H1 (cell line): ENCODE measurements around the gene GLO1. TPM values are rescaled to one million over a fixed set of nuclear protein-coding genes. Genes with fewer than 3 reads are reported as not detected.

Experiments
- CTCF ChIA-PET: fragments of 300-600 bp; sonication (Branson Sonifier 250); formaldehyde crosslinking; loops from one replicate; lab custom pipeline; 2021; ENCODE audit not compliant: partially characterized antibody; lab: Charles Lee
- POLR2A ChIA-PET: fragments of 300-600 bp; sonication (Branson Sonifier 250); formaldehyde crosslinking; loops from one replicate; lab custom pipeline; 2021; ENCODE audit warnings: inconsistent platforms; ENCODE audit not compliant: partially characterized antibody; lab: Charles Lee
- DNase-seq, 2 experiments: peaks; one replicate each; pipeline versions ENCODE4 v3.0.0 to v3.0.0-alpha.2; 2010 to 2022; ENCODE audit warnings: low spot score in 2 of 2, low read depth in 1 of 2, mixed read lengths in 1 of 2
- FAIRE-seq: peaks from 2 replicates; lab custom pipeline; 2011; peaks lifted over from hg19 to GRCh38; lab: Jason Lieb, UNC
- H2AFZ ChIP-seq: 2 replicates; pipeline ENCODE4 v1.8.1; 2012; ENCODE audit warnings: low read length, inconsistent platforms
- H2AK5ac ChIP-seq: 2 replicates; pipeline ENCODE4 v1.6.1; 2013; ENCODE audit warnings: low read depth, low read length
- H2BK120ac ChIP-seq: replicated peaks from 2 replicates; pipeline ENCODE3; 2013; ENCODE audit warnings: low read depth, low read length, inconsistent platforms
- H2BK12ac ChIP-seq: 2 replicates; pipeline ENCODE4 v1.6.1; 2013; ENCODE audit warnings: low read depth, low read length
- H2BK15ac ChIP-seq: 2 replicates; pipeline ENCODE4 v1.6.1; 2013; ENCODE audit warnings: low read length
- H2BK20ac ChIP-seq: 2 replicates; pipeline ENCODE4 v1.6.1; 2013; ENCODE audit warnings: low read length
- H2BK5ac ChIP-seq: 2 replicates; pipeline ENCODE4 v1.6.1; 2013; ENCODE audit warnings: low read depth, low read length
- H3K14ac ChIP-seq: 2 replicates; pipeline ENCODE4 v1.6.1; 2013; ENCODE audit warnings: inconsistent platforms; ENCODE audit not compliant: insufficient read length
- H3K18ac ChIP-seq: 2 replicates; pipeline ENCODE4 v1.6.1; 2013; ENCODE audit warnings: low read length; ENCODE audit errors: extremely low read depth
- H3K23ac ChIP-seq: 2 replicates; pipeline ENCODE4 v1.6.1; 2013; ENCODE audit warnings: inconsistent platforms; ENCODE audit not compliant: insufficient read length
- H3K23me2 ChIP-seq: 2 replicates; pipeline ENCODE4 v1.6.1; 2013; ENCODE audit warnings: low read depth, low read length
- H3K27ac ChIP-seq: 2 replicates; pipeline ENCODE4 v1.6.1; 2011; ENCODE audit warnings: low read depth, low read length, inconsistent platforms
- H3K27me3 ChIP-seq, 4 experiments: replicated peaks in 1 of 4; 1 replicate in 1 of 4; 2 replicates in 3 of 4; pipeline versions ENCODE4 v1.6.1 to v1.8.1; 2011 to 2013; ENCODE audit warnings: low read length in 3 of 4, mild to moderate bottlenecking in 3 of 4, inconsistent platforms in 2 of 4, mixed read lengths in 2 of 4, moderate library complexity in 1 of 4; ENCODE audit not compliant: control insufficient read depth in 3 of 4, insufficient read depth in 3 of 4; ENCODE audit errors: extremely low read depth in 1 of 4
- H3K36me3 ChIP-seq, 4 experiments: 2 replicates each; pipeline versions ENCODE4 v1.6.1 to v1.8.1; 2011 to 2013; ENCODE audit warnings: mild to moderate bottlenecking in 4 of 4, low read length in 3 of 4, moderate library complexity in 2 of 4, control low read depth in 1 of 4, inconsistent platforms in 1 of 4; ENCODE audit not compliant: insufficient read depth in 4 of 4, control insufficient read depth in 2 of 4
- H3K4ac ChIP-seq: replicated peaks from 2 replicates; pipeline ENCODE3; 2013; ENCODE audit warnings: low read length, low read depth, mixed read lengths, inconsistent platforms; ENCODE audit not compliant: insufficient read length
- H3K4me1 ChIP-seq, 4 experiments: replicated peaks in 1 of 4; 1 replicate in 1 of 4; 2 replicates in 3 of 4; pipeline versions ENCODE4 v1.6.1 to v1.8.1; 2011 to 2013; ENCODE audit warnings: low read length in 3 of 4, inconsistent platforms in 2 of 4, mixed read lengths in 1 of 4; ENCODE audit not compliant: insufficient read depth in 4 of 4, control insufficient read depth in 3 of 4
- H3K4me2 ChIP-seq, 2 experiments: 2 replicates each; pipeline versions ENCODE4 v1.6.1 to v1.8.1; 2011 to 2013; ENCODE audit warnings: low read depth in 2 of 2, low read length in 2 of 2, control low read depth in 1 of 2, inconsistent platforms in 1 of 2, mild to moderate bottlenecking in 1 of 2; ENCODE audit not compliant: insufficient read depth in 1 of 2
- H3K4me3 ChIP-seq, 4 experiments: fragments of 200-600, 300-600 bp in 1 of 4; sonication (generic), shearing (Covaris generic), sonication (Bioruptor Twin) in 1 of 4; 2 replicates each; pipeline versions ENCODE4 v1.5.1 to v1.8.1; 2011 to 2016; ENCODE audit warnings: low read length in 4 of 4, low read depth in 3 of 4, control low read depth in 2 of 4, inconsistent platforms in 2 of 4, mild to moderate bottlenecking in 2 of 4, mixed read lengths in 1 of 4, moderate library complexity in 1 of 4; ENCODE audit not compliant: insufficient read depth in 2 of 4; ENCODE audit errors: extremely low read depth in 1 of 4
- H3K56ac ChIP-seq: replicated peaks from 2 replicates; pipeline ENCODE3; 2013; ENCODE audit warnings: low read depth, mild to moderate bottlenecking, mixed read lengths, low read length, inconsistent platforms; ENCODE audit not compliant: insufficient read length
- H3K79me1 ChIP-seq: 2 replicates; pipeline ENCODE4 v1.6.1; 2013; ENCODE audit warnings: low read depth, low read length, control low read depth
- H3K79me2 ChIP-seq, 2 experiments: 2 replicates each; pipeline versions ENCODE4 v1.6.1 to v1.8.1; 2012 to 2013; ENCODE audit warnings: low read length in 2 of 2, mild to moderate bottlenecking in 2 of 2, inconsistent platforms in 1 of 2; ENCODE audit not compliant: insufficient read depth in 2 of 2, control insufficient read depth in 1 of 2
- H3K9ac ChIP-seq, 4 experiments: replicated peaks in 1 of 4; 1 replicate in 1 of 4; 2 replicates in 3 of 4; pipeline versions ENCODE4 v1.6.1 to v1.8.1; 2011 to 2013; ENCODE audit warnings: low read depth in 3 of 4, low read length in 3 of 4, control low read depth in 2 of 4, mild to moderate bottlenecking in 2 of 4, moderate library complexity in 2 of 4, inconsistent platforms in 1 of 4; ENCODE audit errors: extremely low read depth in 1 of 4
- H3K9me3 ChIP-seq, 2 experiments: 2 replicates each; pipeline versions ENCODE4 v1.6.1 to v1.8.1; 2012 to 2013; ENCODE audit warnings: mild to moderate bottlenecking in 2 of 2, moderate library complexity in 2 of 2, control low read depth in 1 of 2, inconsistent platforms in 1 of 2, low read depth in 1 of 2, low read length in 1 of 2, mixed read lengths in 1 of 2; ENCODE audit not compliant: insufficient read depth in 2 of 2
- H4K20me1 ChIP-seq, 2 experiments: replicated peaks in 1 of 2; 2 replicates each; pipeline versions ENCODE3 to v1.8.1; 2011 to 2013; ENCODE audit warnings: inconsistent platforms in 2 of 2, low read length in 2 of 2, mild to moderate bottlenecking in 1 of 2; ENCODE audit not compliant: insufficient read depth in 2 of 2, control insufficient read depth in 1 of 2
- H4K5ac ChIP-seq: 2 replicates; pipeline ENCODE4 v1.6.1; 2013; ENCODE audit warnings: low read length, low read depth, mixed read lengths, inconsistent platforms; ENCODE audit not compliant: insufficient read length
- H4K8ac ChIP-seq: 2 replicates; pipeline ENCODE4 v1.8.0; 2013; ENCODE audit warnings: mild to moderate bottlenecking, moderate library complexity, low read length, inconsistent platforms; ENCODE audit not compliant: insufficient read depth; ENCODE audit errors: extremely low read depth
- H4K91ac ChIP-seq: replicated peaks from 2 replicates; pipeline ENCODE3; 2013; ENCODE audit warnings: low read length, mixed read lengths, inconsistent platforms; ENCODE audit not compliant: insufficient read length
- JUN ChIP-seq: IDR thresholded peaks from 2 replicates; pipeline ENCODE4 v1.6.1; 2011; ENCODE audit warnings: low read depth, mild to moderate bottlenecking, improper control_type of control experiment, low read length
- WGBS, 2 experiments: shearing (Covaris generic) in 1 of 2; methylation state at CpG; one replicate each; pipeline versions ENCODE4 v1.1.6 to v1.1.7; 2013 to 2015; ENCODE audit warnings: low lambda C conversion rate in 2 of 2, mixed read lengths in 2 of 2, inconsistent platforms in 1 of 2, low coverage in 1 of 2, missing lambda C conversion rate in 1 of 2; ENCODE audit not compliant: insufficient replicate concordance in 2 of 2, insufficient coverage in 1 of 2, insufficient read length in 1 of 2; ENCODE audit errors: extremely low coverage in 1 of 2, missing lambda C conversion rate in 1 of 2; 5-methylcytosine and 5-hydroxymethylcytosine counted together
- polyA plus RNA-seq, 7 experiments: library from polyadenylated mRNA; depleted of rRNA in 3 of 7; stranded (reverse) in 5 of 7; unstranded in 2 of 7; fragments of >200 nt in 5 of 7; fragments of 200-250 nt in 2 of 7; gene quantifications; 1 replicate in 5 of 7; 2 replicates in 1 of 7; 4 replicates in 1 of 7; pipeline versions ENCODE4 v1.2.1 to v1.2.3, GENCODE V29; 2011 to 2013; ENCODE audit warnings: missing spikeins in 2 of 7, mixed read lengths in 2 of 7
- total RNA-seq: library from RNA; stranded (reverse); fragmentation: NEBNext Ultra II Directional; extraction: Animal tissue kit (Norgen Biotek cat#: 25700); gene quantifications from 2 replicates; pipeline ENCODE4 v1.2.1, GENCODE V29; 2021

GLO1 gene
- total and polyA plus RNA-seq, 2 of the 8 experiments (the other 6 are each of a cell fraction or from before 2014, with no cell fraction given), result 104 to 170 TPM

DNA sequence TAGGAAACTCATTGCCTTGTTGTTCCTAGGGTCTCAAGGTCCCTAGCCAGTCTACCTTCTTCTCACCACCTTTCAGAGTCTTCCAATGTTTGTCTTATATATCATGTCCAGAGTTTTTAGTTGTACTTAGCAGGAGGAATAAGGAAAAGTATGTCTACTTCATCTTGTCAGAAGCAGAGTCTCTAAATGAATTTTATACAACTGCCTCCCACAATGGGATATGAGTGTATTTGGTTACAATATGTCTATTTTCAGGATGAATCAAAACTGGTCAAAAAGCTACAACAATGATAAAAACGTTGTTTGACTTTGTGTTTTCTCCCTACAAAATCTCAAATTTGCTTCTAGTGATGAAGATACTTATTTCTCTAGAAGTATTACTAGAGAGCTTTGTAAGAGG, 7.0 kb downstream of the GLO1 start:
- H2BK120ac ChIP-seq, result no peak overlapping the region
- H3K79me1 ChIP-seq, result peaks cover 3% of the 10 kb centered on the region; the same call in 1 of the 2 replicates
- H3K27me3 ChIP-seq, result no peaks in the 10 kb centered on the region
- H2AFZ ChIP-seq, result no peak overlapping the region
- ChIA-PET CTCF (interaction anchor here (0.8 kb wide), 1 partner anchor 243 kb away, joined by 3 read pairs; no protein-coding TSS in a partner anchor), POLR2A (interaction anchor here (0.6 kb wide), 1 partner anchor 31 kb away, joined by 3 read pairs; no protein-coding TSS in a partner anchor)
- peaks cover 0 to 11% (median 3%) of the 10 kb centered on the region in 4 experiments; a peak in 2 of 8 replicates for H3K36me3 ChIP-seq
- H4K91ac ChIP-seq, result no peak overlapping the region
- peaks cover 0 to 8% of the 10 kb centered on the region in 2 experiments for H4K20me1 ChIP-seq
- no peak overlapping the region for H3K14ac ChIP-seq
- H2BK5ac ChIP-seq, result no peak overlapping the region
- WGBS, 2 experiments, result 80% methylated on average over 1 of the region's 1 CpG; no CpG with 5 or more reads in 1 of the 2 experiments
- H3K23ac ChIP-seq, result no peak overlapping the region
- no peak for TF ChIP-seq JUN
- H3K9me3 ChIP-seq, result peaks cover 0 to 6% of the 10 kb centered on the region in 2 experiments; a peak in 1 of 4 replicates
- no peak overlapping the region for H3K9ac ChIP-seq
- no peak overlapping the region for H3K4me2 ChIP-seq
- no peak overlapping the region for H3K4ac ChIP-seq
- H3K18ac ChIP-seq, result no peak overlapping the region
- no peak overlapping the region for H4K5ac ChIP-seq
- H3K79me2 ChIP-seq, result peaks cover 0 to 77% of the 10 kb centered on the region in 2 experiments; a peak in 2 of 4 replicates
- H3K4me3 ChIP-seq, result no peak overlapping the region
- H2AK5ac ChIP-seq, result no peak overlapping the region
- no peak for DNase-seq
- no peak overlapping the region for H3K56ac ChIP-seq
- FAIRE-seq, result peak; percentile 19
- no peak overlapping the region for H2BK20ac ChIP-seq
- no peak overlapping the region for H3K27ac ChIP-seq
- no peak overlapping the region for H4K8ac ChIP-seq
- H3K23me2 ChIP-seq, result no peaks in the 10 kb centered on the region
- no peak overlapping the region for H2BK15ac ChIP-seq
- H2BK12ac ChIP-seq, result no peak overlapping the region
- no peaks in the 10 kb centered on the region for H3K4me1 ChIP-seq
